HCT116 (cell line): Measurements from ENCODE around the gene REXO4.

Experiments used
- POLR2A ChIP-seq: IDR thresholded peaks from 2 replicates; pipeline ENCODE4 v1.7.0; 2011; ENCODE audit warnings: borderline replicate concordance; ENCODE audit not compliant: insufficient read depth, insufficient read length; ENCODE audit errors: extremely low read depth
- POLR2AphosphoS5 ChIP-seq: IDR thresholded peaks from 2 replicates; pipeline ENCODE4 v1.6.1; 2011; ENCODE audit warnings: mild to moderate bottlenecking, low read depth, low read length, moderate library complexity
- TCF7L2 ChIP-seq: IDR thresholded peaks from 2 replicates; pipeline ENCODE4 v1.7.0; 2011; ENCODE audit warnings: borderline replicate concordance, inconsistent platforms; ENCODE audit not compliant: insufficient read depth, insufficient read length; ENCODE audit errors: extremely low read depth
- YY1 ChIP-seq: IDR thresholded peaks from 2 replicates; pipeline ENCODE4 v1.6.1; 2011; ENCODE audit warnings: low read length, low read depth, moderate library complexity, mild to moderate bottlenecking; ENCODE audit not compliant: insufficient replicate concordance; ENCODE audit errors: extremely low read depth
- TF ChIP-seq, protein P1 (sequence below), 3 experiments: fragments of 200-600 bp in 1 of 3; sonication (generic) in 1 of 3; IDR thresholded peaks in 2 of 3; conservative IDR thresholded peaks in 1 of 3; 2 replicates each; pipeline ENCODE4 v1.5.1; 2012 to 2017; ENCODE audit warnings: low read depth in 2 of 3, low read length in 2 of 3, antibody characterized with exemption in 1 of 3, borderline replicate concordance in 1 of 3, control low read depth in 1 of 3, mild to moderate bottlenecking in 1 of 3, mixed read lengths in 1 of 3, mixed run types in 1 of 3, moderate library complexity in 1 of 3; ENCODE audit not compliant: insufficient read depth in 1 of 3
- TF ChIP-seq, protein P2 (sequence below): IDR thresholded peaks from 2 replicates; pipeline ENCODE4 v1.6.1; 2012
- TF ChIP-seq, protein P3 (sequence below): IDR thresholded peaks from 2 replicates; pipeline ENCODE4 v1.6.1; 2012; ENCODE audit warnings: low read depth

DNA sequence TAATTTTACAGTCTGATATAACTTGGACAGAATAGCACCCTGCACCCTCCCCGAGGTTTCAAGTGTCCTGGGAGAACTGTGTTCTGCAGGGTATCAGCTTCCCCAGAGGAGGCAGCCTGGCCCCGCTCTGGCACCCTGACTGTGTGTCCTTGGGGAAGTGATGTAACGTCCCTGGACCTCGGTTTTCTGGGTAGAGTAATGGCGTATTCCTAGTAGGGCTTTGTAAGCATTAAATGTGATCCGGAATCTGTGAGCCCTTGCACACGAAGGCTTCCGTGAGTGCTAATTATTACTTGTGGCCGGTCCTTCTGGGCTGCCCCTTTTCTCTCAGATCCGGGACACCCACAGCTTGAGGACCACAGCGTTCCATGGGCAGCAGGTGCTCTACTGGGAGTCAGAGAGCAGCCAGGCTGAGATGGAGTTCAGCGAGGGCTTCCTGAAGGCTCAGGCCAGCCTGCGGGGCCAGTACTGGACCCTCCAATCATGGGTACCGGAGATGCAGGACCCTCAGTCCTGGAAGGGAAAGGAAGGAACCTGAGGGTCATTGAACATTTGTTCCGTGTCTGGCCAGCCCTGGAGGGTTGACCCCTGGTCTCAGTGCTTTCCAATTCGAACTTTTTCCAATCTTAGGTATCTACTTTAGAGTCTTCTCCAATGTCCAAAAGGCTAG, 41.0 kb upstream of the REXO4 start:
- TF ChIP-seq, protein P1, sequence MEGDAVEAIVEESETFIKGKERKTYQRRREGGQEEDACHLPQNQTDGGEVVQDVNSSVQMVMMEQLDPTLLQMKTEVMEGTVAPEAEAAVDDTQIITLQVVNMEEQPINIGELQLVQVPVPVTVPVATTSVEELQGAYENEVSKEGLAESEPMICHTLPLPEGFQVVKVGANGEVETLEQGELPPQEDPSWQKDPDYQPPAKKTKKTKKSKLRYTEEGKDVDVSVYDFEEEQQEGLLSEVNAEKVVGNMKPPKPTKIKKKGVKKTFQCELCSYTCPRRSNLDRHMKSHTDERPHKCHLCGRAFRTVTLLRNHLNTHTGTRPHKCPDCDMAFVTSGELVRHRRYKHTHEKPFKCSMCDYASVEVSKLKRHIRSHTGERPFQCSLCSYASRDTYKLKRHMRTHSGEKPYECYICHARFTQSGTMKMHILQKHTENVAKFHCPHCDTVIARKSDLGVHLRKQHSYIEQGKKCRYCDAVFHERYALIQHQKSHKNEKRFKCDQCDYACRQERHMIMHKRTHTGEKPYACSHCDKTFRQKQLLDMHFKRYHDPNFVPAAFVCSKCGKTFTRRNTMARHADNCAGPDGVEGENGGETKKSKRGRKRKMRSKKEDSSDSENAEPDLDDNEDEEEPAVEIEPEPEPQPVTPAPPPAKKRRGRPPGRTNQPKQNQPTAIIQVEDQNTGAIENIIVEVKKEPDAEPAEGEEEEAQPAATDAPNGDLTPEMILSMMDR (IDR thresholded peaks at IDR 0.05 in 2 of 3, conservative IDR thresholded peaks at IDR 0.05 in 1 of 3; ENCODE audit: borderline replicate concordance in 1 of 3, insufficient read depth in 1 of 3, low read depth in 2 of 3, low read length in 2 of 3): no peak
- TF ChIP-seq POLR2A: no peak
- no peak for TF ChIP-seq YY1
- TF ChIP-seq TCF7L2: no peak
- TF ChIP-seq, protein P2, sequence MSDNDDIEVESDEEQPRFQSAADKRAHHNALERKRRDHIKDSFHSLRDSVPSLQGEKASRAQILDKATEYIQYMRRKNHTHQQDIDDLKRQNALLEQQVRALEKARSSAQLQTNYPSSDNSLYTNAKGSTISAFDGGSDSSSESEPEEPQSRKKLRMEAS: no peak
- TF ChIP-seq, protein P3, sequence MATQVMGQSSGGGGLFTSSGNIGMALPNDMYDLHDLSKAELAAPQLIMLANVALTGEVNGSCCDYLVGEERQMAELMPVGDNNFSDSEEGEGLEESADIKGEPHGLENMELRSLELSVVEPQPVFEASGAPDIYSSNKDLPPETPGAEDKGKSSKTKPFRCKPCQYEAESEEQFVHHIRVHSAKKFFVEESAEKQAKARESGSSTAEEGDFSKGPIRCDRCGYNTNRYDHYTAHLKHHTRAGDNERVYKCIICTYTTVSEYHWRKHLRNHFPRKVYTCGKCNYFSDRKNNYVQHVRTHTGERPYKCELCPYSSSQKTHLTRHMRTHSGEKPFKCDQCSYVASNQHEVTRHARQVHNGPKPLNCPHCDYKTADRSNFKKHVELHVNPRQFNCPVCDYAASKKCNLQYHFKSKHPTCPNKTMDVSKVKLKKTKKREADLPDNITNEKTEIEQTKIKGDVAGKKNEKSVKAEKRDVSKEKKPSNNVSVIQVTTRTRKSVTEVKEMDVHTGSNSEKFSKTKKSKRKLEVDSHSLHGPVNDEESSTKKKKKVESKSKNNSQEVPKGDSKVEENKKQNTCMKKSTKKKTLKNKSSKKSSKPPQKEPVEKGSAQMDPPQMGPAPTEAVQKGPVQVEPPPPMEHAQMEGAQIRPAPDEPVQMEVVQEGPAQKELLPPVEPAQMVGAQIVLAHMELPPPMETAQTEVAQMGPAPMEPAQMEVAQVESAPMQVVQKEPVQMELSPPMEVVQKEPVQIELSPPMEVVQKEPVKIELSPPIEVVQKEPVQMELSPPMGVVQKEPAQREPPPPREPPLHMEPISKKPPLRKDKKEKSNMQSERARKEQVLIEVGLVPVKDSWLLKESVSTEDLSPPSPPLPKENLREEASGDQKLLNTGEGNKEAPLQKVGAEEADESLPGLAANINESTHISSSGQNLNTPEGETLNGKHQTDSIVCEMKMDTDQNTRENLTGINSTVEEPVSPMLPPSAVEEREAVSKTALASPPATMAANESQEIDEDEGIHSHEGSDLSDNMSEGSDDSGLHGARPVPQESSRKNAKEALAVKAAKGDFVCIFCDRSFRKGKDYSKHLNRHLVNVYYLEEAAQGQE: no peak
- no peak for TF ChIP-seq POLR2AphosphoS5
